IPS DF 4.7 (cell line): ENCODE measurements around the gene PTCH1.

ENCODE experiments used
- DNase-seq: peaks from one replicate; pipeline ENCODE4 v3.0.0-alpha.2; 2013; ENCODE audit warnings: low spot score; ENCODE audit errors: extremely low read depth

Gene PTCH1

GRCh38 chr9:95441081-95441480 is 75.7 kb downstream of the PTCH1 start:
- no peak for DNase-seq

GRCh38 chr9:95440447-95440846 is 76.3 kb downstream of the PTCH1 start:
- no peak for DNase-seq

GRCh38 chr9:95438561-95439357 is 78.0 kb downstream of the PTCH1 start:
- no peak for DNase-seq

- DNase-seq = no peak
Observed at GRCh38 chr9:95437559-95437958, 79.2 kb downstream of the PTCH1 start.

GRCh38 chr9:95436416-95436815 is 80.4 kb downstream of the PTCH1 start:
- no peak for DNase-seq

GRCh38 chr9:95435074-95435728 is 81.6 kb downstream of the PTCH1 start:
- no peak for DNase-seq

GRCh38 chr9:95434116-95435073 is 82.4 kb downstream of the PTCH1 start:
- DNase-seq = no peak

- DNase-seq = no peak
Observed at GRCh38 chr9:95433096-95433819, 83.5 kb downstream of the PTCH1 start.

- DNase-seq = no peak
Observed at GRCh38 chr9:95431286-95431685, 85.5 kb downstream of the PTCH1 start.

GRCh38 chr9:95429948-95430620 is 86.7 kb downstream of the PTCH1 start:
- DNase-seq = no peak

- DNase-seq = no peak
Observed at GRCh38 chr9:95429096-95429495, 87.7 kb downstream of the PTCH1 start.

- no peak for DNase-seq
Observed at GRCh38 chr9:95425910-95426551, 90.7 kb downstream of the PTCH1 start.

GRCh38 chr9:95422650-95423049 is 94.1 kb downstream of the PTCH1 start:
- no peak for DNase-seq

GRCh38 chr9:95420518-95420917 is 96.3 kb downstream of the PTCH1 start:
- no peak for DNase-seq

GRCh38 chr9:95419444-95419843 is 97.3 kb downstream of the PTCH1 start:
- DNase-seq = no peak

GRCh38 chr9:95415158-95415557 is 101.6 kb downstream of the PTCH1 start:
- no peak for DNase-seq

- no peak for DNase-seq
Observed at GRCh38 chr9:95413793-95414192, 103.0 kb downstream of the PTCH1 start.

- DNase-seq = no peak
Observed at GRCh38 chr9:95411054-95411892, 105.5 kb downstream of the PTCH1 start.
